K562 (cell line): Measurements from ENCODE around the gene NIFK. TPM values are rescaled to one million over a fixed set of nuclear protein-coding genes. Genes with fewer than 3 reads are reported as not detected.

Experiments
- ATAC-seq: fragments of 200-7000 bp; cut with Tn5 transposase; 3 replicates; pipeline ENCODE4 v1.9.1; 2020; ENCODE audit warnings: moderate library complexity
- BruUV-seq: library from RNA; stranded (reverse); fragments of 400-500 nt; replicated peaks from 2 replicates; lab custom pipeline; 2021; lab: Mats Ljungman, UMichigan
- CTCF ChIA-PET: fragments of 300-600 bp; formaldehyde crosslinking; extraction: SDS; loops from one replicate; lab custom pipeline; 2021; ENCODE audit warnings: low intra/inter-chr PET ratio; lab: Yijun Ruan, JAX
- POLR2A ChIA-PET: fragments of 300-600, 350-650 bp; sonication (Branson Sonifier 250); formaldehyde crosslinking; extraction: SDS; loops from one replicate; lab custom pipeline; 2021; ENCODE audit warnings: antibody characterized with exemption, inconsistent platforms; lab: Yijun Ruan, JAX
- DNase-seq, 4 experiments: peaks; one replicate each; pipeline versions ENCODE4 v3.0.0 to v3.0.0-alpha.2; 2011 to 2018; ENCODE audit warnings: low spot score in 3 of 4, mixed read lengths in 3 of 4; ENCODE audit errors: extremely low read depth in 1 of 4
- FAIRE-seq: peaks from 2 replicates; lab custom pipeline; 2011; peaks lifted over from hg19 to GRCh38; lab: Jason Lieb, UNC
- H2AFZ ChIP-seq: 2 replicates; pipeline ENCODE4 v1.6.0; 2011; ENCODE audit warnings: low read depth, low read length, control low read depth, inconsistent platforms
- H3K27ac ChIP-seq: fragments of 200-600 bp; 3 replicates; pipeline ENCODE4 v1.8.0; 2011; ENCODE audit warnings: low read depth, mild to moderate bottlenecking, control low read depth, inconsistent platforms, low read length, moderate library complexity, mixed read lengths; ENCODE audit errors: extremely low read depth
- H3K27me3 ChIP-seq, 2 experiments: fragments of 300-600 bp in 1 of 2; 2 replicates in 1 of 2; 3 replicates in 1 of 2; pipeline versions ENCODE4 v1.6.0 to v1.8.0; 2011; ENCODE audit warnings: inconsistent platforms in 2 of 2, low read length in 2 of 2, mild to moderate bottlenecking in 1 of 2, mixed read lengths in 1 of 2, moderate library complexity in 1 of 2; ENCODE audit not compliant: control insufficient read depth in 2 of 2, insufficient read depth in 2 of 2
- H3K36me3 ChIP-seq: fragments of 300-600 bp; 3 replicates; pipeline ENCODE4 v1.8.0; 2011; ENCODE audit warnings: mild to moderate bottlenecking, low read length, inconsistent platforms; ENCODE audit not compliant: control insufficient read depth, insufficient read depth
- H3K4me1 ChIP-seq, 2 experiments: fragments of 200-600 bp in 1 of 2; replicated peaks in 1 of 2; 2 replicates in 1 of 2; 3 replicates in 1 of 2; pipeline versions ENCODE4 v1.5.1 to v1.8.0; 2011; ENCODE audit warnings: inconsistent platforms in 2 of 2, low read length in 2 of 2, mild to moderate bottlenecking in 1 of 2, mixed read lengths in 1 of 2, moderate library complexity in 1 of 2; ENCODE audit not compliant: control insufficient read depth in 2 of 2, insufficient read depth in 2 of 2
- H3K4me2 ChIP-seq: 2 replicates; pipeline ENCODE4 v1.6.1; 2011; ENCODE audit warnings: low read length, control low read depth, inconsistent platforms, mixed read lengths; ENCODE audit not compliant: insufficient read depth
- H3K4me3 ChIP-seq: fragments of 200-600 bp; sonication (generic), shearing (Covaris generic); 2 replicates; pipeline ENCODE4 v1.5.1; 2016; ENCODE audit warnings: control low read depth, inconsistent platforms
- H3K79me2 ChIP-seq: fragments of 200-600 bp; 3 replicates; pipeline ENCODE4 v1.8.0; 2011; ENCODE audit warnings: low read length, inconsistent platforms; ENCODE audit not compliant: control insufficient read depth, insufficient read depth
- H3K9ac ChIP-seq, 2 experiments: 2 replicates each; pipeline versions ENCODE4 v1.6.0 to v1.6.1; 2011; ENCODE audit warnings: low read depth in 2 of 2, low read length in 2 of 2, control low read depth in 1 of 2, inconsistent platforms in 1 of 2, mild to moderate bottlenecking in 1 of 2, mixed read lengths in 1 of 2; ENCODE audit not compliant: insufficient read depth in 1 of 2
- H3K9me1 ChIP-seq: one replicate; pipeline ENCODE4 v1.6.0; 2011; ENCODE audit warnings: inconsistent platforms, mild to moderate bottlenecking, low read length, moderate library complexity; ENCODE audit not compliant: control insufficient read depth, insufficient read depth
- H3K9me3 ChIP-seq: replicated peaks from 2 replicates; pipeline ENCODE4 v1.5.1; 2011; ENCODE audit warnings: low read depth, low read length, inconsistent platforms; ENCODE audit not compliant: control insufficient read depth, insufficient read depth
- H4K20me1 ChIP-seq: replicated peaks from 2 replicates; pipeline ENCODE4 v1.6.1; 2011; ENCODE audit warnings: low read length, inconsistent platforms, mixed read lengths; ENCODE audit not compliant: control insufficient read depth, insufficient read depth
- CBX2 ChIP-seq: fragments of 200-600 bp; sonication (generic); IDR thresholded peaks from one replicate; pipeline ENCODE4 v1.6.1; 2012; ENCODE audit warnings: mild to moderate bottlenecking, low read length, inconsistent platforms; ENCODE audit not compliant: insufficient read depth, poor library complexity, severe bottlenecking
- DMBX1 ChIP-seq: fragments of 250-450 bp; sonication (Bioruptor Pico); IDR thresholded peaks from 2 replicates; pipeline ENCODE4 v1.8.0; 2022; ENCODE audit warnings: inconsistent platforms, mild to moderate bottlenecking, moderate library complexity, borderline replicate concordance
- ETV6 ChIP-seq, 3 experiments: fragments of 150-350 bp in 1 of 3; sonication (generic) in 1 of 3; formaldehyde crosslinking in 1 of 3; IDR thresholded peaks; 2 replicates each; pipeline versions ENCODE4 v1.6.1 to v1.8.0; 2014 to 2022; ENCODE audit warnings: borderline replicate concordance in 2 of 3, low read depth in 2 of 3, antibody characterized with exemption in 1 of 3, low read length in 1 of 3, mild to moderate bottlenecking in 1 of 3, missing genetic modification reagents in 1 of 3
- GATA2 ChIP-seq: sonication (generic); formaldehyde crosslinking; IDR thresholded peaks from 2 replicates; pipeline ENCODE4 v1.4.0; 2020; ENCODE audit warnings: mild to moderate bottlenecking, missing genetic modification reagents
- KAT7 ChIP-seq: sonication (generic); formaldehyde crosslinking; IDR thresholded peaks from 2 replicates; pipeline ENCODE4 v1.8.0; 2022; ENCODE audit warnings: missing genetic modification reagents, mild to moderate bottlenecking, borderline replicate concordance
- POLR2G ChIP-seq: fragments of 200-400 bp; formaldehyde crosslinking; IDR thresholded peaks from 2 replicates; pipeline ENCODE4 v1.6.1; 2017; ENCODE audit warnings: low read depth, mild to moderate bottlenecking, antibody characterized with exemption, low read length, moderate library complexity
- RAD21 ChIP-seq, 2 experiments: fragments of 250-450 bp in 1 of 2; fragments of 450-650 bp in 1 of 2; sonication (Bioruptor Pico) in 1 of 2; formaldehyde crosslinking in 1 of 2; IDR thresholded peaks in 1 of 2; conservative IDR thresholded peaks in 1 of 2; 2 replicates each; pipeline versions ENCODE4 v1.4.0 to v1.8.0; 2020 to 2022; ENCODE audit warnings: mild to moderate bottlenecking in 2 of 2, moderate library complexity in 1 of 2
- SIN3A ChIP-seq, 2 experiments: fragments of 150-350 bp in 1 of 2; IDR thresholded peaks; 2 replicates each; pipeline ENCODE4 v1.6.1; 2011 to 2016; ENCODE audit warnings: borderline replicate concordance in 2 of 2, low read depth in 2 of 2, low read length in 2 of 2, mild to moderate bottlenecking in 2 of 2, moderate library complexity in 2 of 2; ENCODE audit not compliant: control insufficient read depth in 1 of 2
- SREBF1 ChIP-seq: fragments of 150-350 bp; IDR thresholded peaks from 2 replicates; pipeline ENCODE4 v1.6.1; 2014; ENCODE audit warnings: antibody characterized with exemption, low read depth, low read length, borderline replicate concordance
- STAT5B ChIP-seq: fragments of 250-450 bp; sonication (Bioruptor Pico); IDR thresholded peaks from 2 replicates; pipeline ENCODE4 v1.8.0; 2021; ENCODE audit warnings: mild to moderate bottlenecking, inconsistent platforms
- TCF3 ChIP-seq: sonication (generic); formaldehyde crosslinking; IDR thresholded peaks from 2 replicates; pipeline ENCODE4 v1.4.0; 2020; ENCODE audit warnings: mild to moderate bottlenecking, missing genetic modification reagents
- ZNF134 ChIP-seq: fragments of 250-450 bp; sonication (Bioruptor Pico); conservative IDR thresholded peaks from 2 replicates; pipeline ENCODE4 v1.4.0; 2020
- ZNF583 ChIP-seq: fragments of 250-450 bp; sonication (Bioruptor Pico); IDR thresholded peaks from 2 replicates; pipeline ENCODE4 v1.4.0; 2020
- WGBS: fragments of 100-300 bp; shearing (Covaris generic); methylation state at CpG from one replicate; pipeline ENCODE4 v1.1.6; 2016; ENCODE audit warnings: low coverage, mixed read lengths; ENCODE audit not compliant: insufficient coverage; ENCODE audit errors: missing lambda C conversion rate; 5-methylcytosine and 5-hydroxymethylcytosine counted together
- in situ Hi-C: fragments of 300-500 bp; cut with MboI; formaldehyde crosslinking; loops from 4 replicates; pipeline ENCODE4 v1.15.0; 2018; ENCODE audit warnings: inconsistent platforms, mixed read lengths
- intact Hi-C: fragments of 100-400 bp; cut with micrococcal nuclease; formaldehyde crosslinking; loops from 2 replicates; pipeline ENCODE4 v1.14.2; 2022
- polyA plus RNA-seq, 8 experiments: library from polyadenylated mRNA; depleted of rRNA in 4 of 8; stranded (reverse) in 5 of 8; unstranded in 3 of 8; fragments of >200 nt; fragmentation: Nextera tagmentation in 2 of 8; fragmentation: Illumina TruSeq in 1 of 8; extraction: Ambion mirVana in 2 of 8; extraction: Trizol in 1 of 8; gene quantifications; 2 replicates each; pipeline versions ENCODE4 v1.2.1 to v1.2.3, GENCODE V29; 2011 to 2014; ENCODE audit warnings: inconsistent platforms in 1 of 8, missing spikeins in 1 of 8
- total RNA-seq, 7 experiments: library from RNA; depleted of rRNA in 6 of 7; stranded (reverse); fragments of >200 nt in 6 of 7; fragmentation: Illumina TruSeq in 2 of 7; extraction: Trizol in 2 of 7; gene quantifications; 2 replicates each; pipeline versions ENCODE4 v1.2.1 to v1.2.3, GENCODE V29; 2011 to 2021; ENCODE audit warnings: low replicate concordance in 1 of 7
- TF ChIP-seq, protein P1 (sequence below): sonication (generic); formaldehyde crosslinking; IDR thresholded peaks from 2 replicates; pipeline ENCODE4 v1.8.0; 2022; ENCODE audit warnings: mild to moderate bottlenecking, missing genetic modification reagents
- TF ChIP-seq, protein P2 (sequence below): fragments of 150-350 bp; conservative IDR thresholded peaks from 2 replicates; pipeline ENCODE4 v1.6.1; 2014; ENCODE audit warnings: low read length
- TF ChIP-seq, protein P3 (sequence below), 3 experiments: IDR thresholded peaks in 2 of 3; conservative IDR thresholded peaks in 1 of 3; 2 replicates each; pipeline ENCODE4 v1.5.1; 2011 to 2012; ENCODE audit warnings: low read length in 3 of 3, mild to moderate bottlenecking in 3 of 3, control low read depth in 2 of 3, improper control_type of control experiment in 1 of 3, inconsistent platforms in 1 of 3, low read depth in 1 of 3, mixed read lengths in 1 of 3, moderate library complexity in 1 of 3; ENCODE audit not compliant: insufficient read depth in 2 of 3

The NIFK gene
- total and polyA plus RNA-seq, 9 of the 15 experiments (the other 6 are each of a cell fraction or from before 2014, with no cell fraction given), result 60.2 to 426 (median 183) TPM

DNA sequence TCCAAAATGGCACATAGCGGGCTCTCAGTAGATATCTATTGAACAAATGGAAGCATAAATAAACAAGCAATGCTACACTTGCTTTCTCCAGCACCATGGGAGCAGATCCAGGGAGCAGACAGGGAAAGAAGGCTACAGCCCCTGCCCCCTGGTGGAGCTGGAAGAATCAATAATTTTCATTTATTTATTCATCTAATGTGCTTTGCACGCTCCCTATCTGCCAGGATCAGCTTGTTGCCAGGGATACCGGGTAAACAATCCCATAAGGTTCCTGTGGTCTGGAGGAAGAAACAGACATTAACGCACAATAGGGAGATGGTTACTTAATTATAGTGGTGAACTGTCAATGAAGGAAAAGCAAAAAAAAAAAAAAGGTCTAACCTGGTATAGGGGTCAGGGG lies 47.3 kb downstream of the NIFK start:
- in situ Hi-C loops, result no loop called here
- WGBS, result 40% methylated on average over 4 of the region's 4 CpGs
- Histone ChIP-seq H3K4me1 (peaks cover 7 to 9% of the 10 kb centered on the region in 2 experiments; a peak in 2 of 5 replicates), H3K4me3 (no peak overlapping the region), H3K27ac (no peak overlapping the region), H3K4me2 (no peak overlapping the region), H3K27me3 (no peaks in the 10 kb centered on the region), H3K36me3 (no peaks in the 10 kb centered on the region), H3K9me3 (no peaks in the 10 kb centered on the region), H3K9me1 (no peaks in the 10 kb centered on the region), H2AFZ (peak overlapping the region; percentile 49; the same call in 1 of the 2 replicates), H4K20me1 (no peaks in the 10 kb centered on the region), H3K79me2 (no peaks in the 10 kb centered on the region), H3K9ac (no peak overlapping the region)
- intact Hi-C loops, result no loop called here
- BruUV-seq, result no TSS peak
- ATAC-seq (peak; percentile 67), DNase-seq (peak; percentile 38 to 58 (median 46)), FAIRE-seq (peak; percentile 19)
- ChIA-PET POLR2A (interaction anchor here (1.2 to 1.4 kb wide), 2 partner anchors 40 to 158 kb away, joined by 5 to 8 read pairs; partner anchors contain the start of genes CLASP1 and RNU4ATAC), CTCF (no interaction called here)
- no peak for TF ChIP-seq POLR2G
- TF ChIP-seq SIN3A (IDR thresholded peaks at IDR 0.05; ENCODE audit: borderline replicate concordance in 2 of 2, control insufficient read depth in 1 of 2, low read depth in 2 of 2, low read length in 2 of 2), result no peak
- peak in 1 of 2 experiments; percentile 31; a peak in 1 of 4 replicates for TF ChIP-seq RAD21 (CRISPR knock-in tag; conservative IDR thresholded peaks at IDR 0.05 in 1 of 2, IDR thresholded peaks at IDR 0.05 in 1 of 2)
- no peak for TF ChIP-seq TCF3 (CRISPR knock-in tag)
- TF ChIP-seq, protein P1, sequence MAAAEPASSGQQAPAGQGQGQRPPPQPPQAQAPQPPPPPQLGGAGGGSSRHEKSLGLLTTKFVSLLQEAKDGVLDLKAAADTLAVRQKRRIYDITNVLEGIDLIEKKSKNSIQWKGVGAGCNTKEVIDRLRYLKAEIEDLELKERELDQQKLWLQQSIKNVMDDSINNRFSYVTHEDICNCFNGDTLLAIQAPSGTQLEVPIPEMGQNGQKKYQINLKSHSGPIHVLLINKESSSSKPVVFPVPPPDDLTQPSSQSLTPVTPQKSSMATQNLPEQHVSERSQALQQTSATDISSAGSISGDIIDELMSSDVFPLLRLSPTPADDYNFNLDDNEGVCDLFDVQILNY (CRISPR knock-in tag), result no peak
- TF ChIP-seq STAT5B (CRISPR knock-in tag), result no peak
- TF ChIP-seq KAT7 (CRISPR knock-in tag), result no peak
- TF ChIP-seq, protein P2, sequence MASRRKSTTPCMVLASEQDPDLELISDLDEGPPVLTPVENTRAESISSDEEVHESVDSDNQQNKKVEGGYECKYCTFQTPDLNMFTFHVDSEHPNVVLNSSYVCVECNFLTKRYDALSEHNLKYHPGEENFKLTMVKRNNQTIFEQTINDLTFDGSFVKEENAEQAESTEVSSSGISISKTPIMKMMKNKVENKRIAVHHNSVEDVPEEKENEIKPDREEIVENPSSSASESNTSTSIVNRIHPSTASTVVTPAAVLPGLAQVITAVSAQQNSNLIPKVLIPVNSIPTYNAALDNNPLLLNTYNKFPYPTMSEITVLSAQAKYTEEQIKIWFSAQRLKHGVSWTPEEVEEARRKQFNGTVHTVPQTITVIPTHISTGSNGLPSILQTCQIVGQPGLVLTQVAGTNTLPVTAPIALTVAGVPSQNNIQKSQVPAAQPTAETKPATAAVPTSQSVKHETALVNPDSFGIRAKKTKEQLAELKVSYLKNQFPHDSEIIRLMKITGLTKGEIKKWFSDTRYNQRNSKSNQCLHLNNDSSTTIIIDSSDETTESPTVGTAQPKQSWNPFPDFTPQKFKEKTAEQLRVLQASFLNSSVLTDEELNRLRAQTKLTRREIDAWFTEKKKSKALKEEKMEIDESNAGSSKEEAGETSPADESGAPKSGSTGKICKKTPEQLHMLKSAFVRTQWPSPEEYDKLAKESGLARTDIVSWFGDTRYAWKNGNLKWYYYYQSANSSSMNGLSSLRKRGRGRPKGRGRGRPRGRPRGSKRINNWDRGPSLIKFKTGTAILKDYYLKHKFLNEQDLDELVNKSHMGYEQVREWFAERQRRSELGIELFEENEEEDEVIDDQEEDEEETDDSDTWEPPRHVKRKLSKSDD, result no peak
- no peak for TF ChIP-seq ZNF583 (CRISPR knock-in tag)
- TF ChIP-seq CBX2, result no peak
- TF ChIP-seq, protein P3, sequence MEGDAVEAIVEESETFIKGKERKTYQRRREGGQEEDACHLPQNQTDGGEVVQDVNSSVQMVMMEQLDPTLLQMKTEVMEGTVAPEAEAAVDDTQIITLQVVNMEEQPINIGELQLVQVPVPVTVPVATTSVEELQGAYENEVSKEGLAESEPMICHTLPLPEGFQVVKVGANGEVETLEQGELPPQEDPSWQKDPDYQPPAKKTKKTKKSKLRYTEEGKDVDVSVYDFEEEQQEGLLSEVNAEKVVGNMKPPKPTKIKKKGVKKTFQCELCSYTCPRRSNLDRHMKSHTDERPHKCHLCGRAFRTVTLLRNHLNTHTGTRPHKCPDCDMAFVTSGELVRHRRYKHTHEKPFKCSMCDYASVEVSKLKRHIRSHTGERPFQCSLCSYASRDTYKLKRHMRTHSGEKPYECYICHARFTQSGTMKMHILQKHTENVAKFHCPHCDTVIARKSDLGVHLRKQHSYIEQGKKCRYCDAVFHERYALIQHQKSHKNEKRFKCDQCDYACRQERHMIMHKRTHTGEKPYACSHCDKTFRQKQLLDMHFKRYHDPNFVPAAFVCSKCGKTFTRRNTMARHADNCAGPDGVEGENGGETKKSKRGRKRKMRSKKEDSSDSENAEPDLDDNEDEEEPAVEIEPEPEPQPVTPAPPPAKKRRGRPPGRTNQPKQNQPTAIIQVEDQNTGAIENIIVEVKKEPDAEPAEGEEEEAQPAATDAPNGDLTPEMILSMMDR (IDR thresholded peaks at IDR 0.05 in 2 of 3, conservative IDR thresholded peaks at IDR 0.05 in 1 of 3; ENCODE audit: insufficient read depth in 2 of 3, low read depth in 1 of 3, low read length in 3 of 3), result peak; percentile 31 to 42 (median 39); a peak in 4 of 6 replicates
- TF ChIP-seq ZNF134 (CRISPR knock-in tag), result no peak
- no peak for TF ChIP-seq DMBX1 (CRISPR knock-in tag)
- no peak for TF ChIP-seq ETV6 (IDR thresholded peaks at IDR 0.05; ENCODE audit: borderline replicate concordance in 1 of 2, low read depth in 2 of 2, low read length in 1 of 2)
- TF ChIP-seq ETV6 (CRISPR knock-in tag; IDR thresholded peaks at IDR 0.05; ENCODE audit: borderline replicate concordance), result no peak
- no peak for TF ChIP-seq SREBF1
- no peak for TF ChIP-seq GATA2 (CRISPR knock-in tag)
